Right ventricle myocardium inferior (tissue), 1 donor: ENCODE measurements around the gene TNKS1BP1. TPM values are rescaled to one million over a fixed set of nuclear protein-coding genes. Genes with fewer than 3 reads are reported as not detected.
"Not testable (repeated sequence)": the region's sequence is repeated elsewhere in the genome, so short reads cannot be mapped to it uniquely, and the experiment has no call there.

Experiments
- ATAC-seq: fragments of 200-7000 bp; cut with Tn5 transposase; one replicate; pipeline ENCODE4 v1.9.1; 2020; ENCODE audit warnings: mild to moderate bottlenecking, moderate library complexity
- DNase-seq: peaks from one replicate; pipeline ENCODE4 v3.0.0; 2021; ENCODE audit errors: missing footprints
- intact Hi-C: fragments of 100-400 bp; cut with DNase I; formaldehyde crosslinking; loops from one replicate; pipeline ENCODE4 v1.11.0; 2022
- total RNA-seq: library from RNA; stranded (reverse); fragmentation: NEBNext Ultra II Directional; extraction: Animal tissue kit (Norgen Biotek cat#: 25700); gene quantifications from one replicate; pipeline ENCODE4 v1.2.1, GENCODE V29; 2021
- donor health status: DM: no; HTN: yes; CAD: no; lungs with severe emphysema.

TNKS1BP1 gene
- total RNA-seq, 1 donor from 2014 or later: 51.2 TPM

DNA sequence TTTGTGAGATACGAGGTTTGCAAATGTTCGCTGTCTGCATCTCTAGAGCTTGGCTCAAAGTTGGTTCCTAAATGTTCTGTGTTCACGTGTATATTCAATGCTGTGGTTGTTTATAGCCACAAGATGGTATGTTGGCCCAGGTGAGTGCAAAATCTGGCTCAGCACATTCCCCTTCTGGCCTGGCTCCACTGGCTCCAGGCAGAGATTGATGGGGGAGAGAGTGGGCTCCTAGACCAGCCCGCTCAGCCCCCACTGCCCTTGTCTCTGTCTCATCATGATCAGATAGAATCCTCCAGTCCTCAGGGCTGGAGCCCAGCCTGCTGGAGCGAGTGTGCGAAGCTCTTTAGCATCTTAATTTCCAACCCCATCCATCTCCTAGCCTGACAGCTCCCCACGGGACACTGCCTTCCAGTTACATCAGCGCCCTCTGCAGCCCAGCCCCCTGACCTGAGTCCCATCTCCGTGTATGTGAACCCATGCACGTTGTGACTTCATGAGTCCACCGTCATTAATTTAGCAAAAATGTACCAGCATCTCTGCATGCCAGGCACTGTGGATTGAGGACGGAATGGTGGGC lies 15.4 kb upstream of the TNKS1BP1 start:
- DNase-seq (no peak), ATAC-seq (no peak)
- intact Hi-C loops: loop anchor here (10.0 kb wide), 1 partner anchor 1185 kb away; no protein-coding TSS in a partner anchor

DNA sequence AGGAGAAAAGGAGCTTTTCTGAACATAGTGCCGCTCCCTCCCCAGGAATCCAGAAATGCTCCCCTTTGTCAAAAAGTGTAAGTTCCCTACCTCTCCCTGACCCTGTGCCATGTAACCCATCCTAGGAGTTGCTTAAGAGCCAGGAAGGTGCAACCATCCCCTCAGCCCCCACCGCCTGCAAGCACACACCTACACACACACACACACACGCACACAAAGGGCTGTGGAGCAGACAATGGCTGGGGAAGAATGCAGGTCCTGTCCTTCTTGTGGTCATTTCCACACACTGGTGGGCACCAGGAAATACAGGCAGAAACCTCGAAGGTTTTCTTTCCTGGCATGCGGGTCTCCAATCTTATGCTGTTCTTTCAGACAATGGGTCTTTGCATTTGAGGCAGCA lies 14.6 kb upstream of the TNKS1BP1 start:
- ATAC-seq (no peak), DNase-seq (no peak)
- intact Hi-C loops: no loop called here

DNA sequence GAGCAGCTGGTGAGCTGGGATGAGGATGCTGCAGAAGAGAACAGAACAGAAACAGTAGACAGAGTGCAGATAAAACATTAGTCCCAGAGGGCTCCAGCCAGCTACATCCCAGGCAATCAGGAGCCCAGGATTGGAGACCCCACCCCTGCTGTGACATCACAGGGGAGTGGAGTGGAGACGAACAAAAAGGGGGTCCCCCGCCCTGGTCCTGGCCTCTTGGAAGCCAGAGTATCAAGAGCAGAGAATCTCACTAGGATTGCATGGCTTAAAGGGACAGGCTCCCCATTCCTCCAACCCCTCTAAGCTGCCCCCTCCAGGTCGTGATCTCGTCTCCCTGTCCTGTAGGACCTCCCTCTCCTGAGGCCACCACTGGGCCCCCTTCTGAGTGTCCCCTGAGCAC lies 13.4 kb upstream of the TNKS1BP1 start, which contains the start of gene P2RX3:
Gene P2RX3 (plus strand): TSS at position 211 of the 400 bp plus-strand sequence. CDS start 199 bp downstream, outside the sequence.
- intact Hi-C loops: no loop called here
- DNase-seq (no peak), ATAC-seq (no peak)

DNA sequence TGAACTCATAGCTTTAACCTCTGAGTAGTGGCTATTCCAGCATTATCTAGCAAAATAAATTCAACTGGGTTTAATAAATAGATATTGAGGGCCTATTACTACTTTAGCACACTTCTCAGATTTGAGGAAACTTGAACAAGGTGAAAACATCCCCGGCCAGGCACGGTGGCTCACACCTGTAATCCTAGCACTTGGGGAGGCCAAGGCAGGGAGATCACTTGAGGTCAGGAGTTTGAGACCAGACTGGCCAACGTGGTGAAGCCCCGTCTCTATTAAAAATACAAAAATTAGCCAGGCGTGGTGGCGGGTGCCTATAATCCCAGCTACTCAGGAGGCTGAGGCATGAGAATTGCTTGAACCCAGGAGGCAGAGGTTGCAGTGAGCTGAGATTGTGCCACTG lies 12.1 kb upstream of the TNKS1BP1 start:
- intact Hi-C loops, DNase-seq, ATAC-seq: not testable (repeated sequence)

DNA sequence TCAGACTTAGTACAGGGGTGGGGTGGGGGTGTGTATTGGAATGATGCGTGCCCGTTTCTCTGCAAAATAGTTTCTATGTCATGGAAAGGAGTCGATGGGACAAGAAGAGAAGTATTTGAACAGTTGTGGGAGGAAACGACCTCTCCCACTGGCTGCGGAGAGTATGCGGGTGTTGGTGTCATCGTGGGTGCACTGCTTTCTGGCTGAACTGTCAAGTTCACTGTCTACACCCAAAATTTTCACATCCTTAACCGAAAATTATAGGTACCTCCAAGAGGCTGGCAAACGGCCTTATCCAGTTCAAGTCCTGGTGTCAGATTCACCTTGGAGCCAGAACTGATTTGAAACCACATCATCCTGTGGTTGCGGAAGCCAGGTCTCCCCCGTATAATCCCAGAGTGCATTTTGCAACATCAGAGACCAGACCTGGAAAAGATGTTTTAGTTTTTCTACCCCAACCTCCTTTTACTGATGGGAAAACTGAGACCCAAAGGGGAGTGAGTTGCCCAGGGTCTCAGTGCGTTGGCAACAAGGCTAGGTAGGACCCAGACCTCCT lies 11.4 kb upstream of the TNKS1BP1 start:
- intact Hi-C loops: no loop called here
- peak; percentile 3 for ATAC-seq
- no peak for DNase-seq

DNA sequence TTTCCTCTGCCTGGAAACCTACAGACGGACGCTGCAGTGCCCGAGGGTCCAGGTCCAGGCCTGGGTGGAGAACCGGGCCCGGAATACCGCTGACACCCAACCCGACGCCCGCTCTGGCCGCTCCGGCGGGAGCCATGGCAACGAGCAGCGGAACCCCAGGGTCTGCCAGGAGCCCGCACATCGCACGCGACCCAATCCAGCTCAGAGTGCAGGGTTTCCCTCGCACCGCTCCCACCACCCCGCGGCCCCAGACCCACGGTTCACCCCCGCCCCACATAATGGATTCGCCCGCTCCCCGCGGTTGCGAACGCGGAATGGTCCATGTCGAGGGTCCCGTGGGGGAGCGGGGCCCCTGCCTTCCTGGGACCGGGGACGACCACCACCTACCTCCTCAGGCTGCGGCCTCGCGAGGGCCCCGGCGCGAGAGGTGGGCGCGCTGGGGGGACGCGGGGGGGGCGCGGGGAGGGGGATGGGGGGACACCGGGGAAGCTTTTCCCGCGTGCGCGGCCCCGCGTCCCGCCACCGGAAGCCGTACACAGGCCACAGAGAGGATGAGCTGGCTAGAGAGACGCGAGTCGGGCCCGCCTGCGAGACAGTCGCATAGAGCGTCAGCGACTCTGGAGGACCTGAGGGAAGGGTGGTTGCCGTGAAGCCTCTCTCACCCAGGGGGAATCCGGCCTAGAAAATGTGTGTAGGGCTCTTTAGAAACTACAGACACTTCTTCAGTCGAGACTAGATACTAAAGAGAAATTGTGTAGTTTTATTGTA lies 10.8 kb upstream of the TNKS1BP1 start, which contains the start of gene SSRP1:
Gene SSRP1 (minus strand): TSS at position 550 of the 768 bp plus-strand sequence. CDS start 771 bp downstream, outside the sequence.
- peak; percentile 95 for DNase-seq
- intact Hi-C loops: loop anchor here (1.0 kb wide), 1 partner anchor 10 kb away; no protein-coding TSS in a partner anchor
- peak; percentile 98 for ATAC-seq

DNA sequence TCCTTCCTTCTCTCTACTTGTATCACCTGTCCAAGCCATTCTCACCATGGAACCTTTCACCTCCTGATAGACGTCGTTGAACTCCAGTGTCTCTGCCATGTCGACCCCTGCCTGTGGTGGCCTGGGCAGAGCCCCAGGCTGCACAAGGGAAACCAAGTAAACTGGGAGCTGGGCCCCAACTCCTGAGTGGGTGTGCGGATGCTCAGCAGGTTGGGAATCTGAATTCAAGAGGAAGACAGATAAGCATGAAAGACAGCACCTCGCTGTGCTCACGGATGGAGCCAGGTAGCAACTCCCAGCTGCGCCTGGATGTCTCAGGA lies 10.2 kb upstream of the TNKS1BP1 start:
- DNase-seq: no peak
- intact Hi-C loops: loop anchor here (1.0 kb wide), 1 partner anchor 10 kb away; no protein-coding TSS in a partner anchor
- no peak for ATAC-seq

DNA sequence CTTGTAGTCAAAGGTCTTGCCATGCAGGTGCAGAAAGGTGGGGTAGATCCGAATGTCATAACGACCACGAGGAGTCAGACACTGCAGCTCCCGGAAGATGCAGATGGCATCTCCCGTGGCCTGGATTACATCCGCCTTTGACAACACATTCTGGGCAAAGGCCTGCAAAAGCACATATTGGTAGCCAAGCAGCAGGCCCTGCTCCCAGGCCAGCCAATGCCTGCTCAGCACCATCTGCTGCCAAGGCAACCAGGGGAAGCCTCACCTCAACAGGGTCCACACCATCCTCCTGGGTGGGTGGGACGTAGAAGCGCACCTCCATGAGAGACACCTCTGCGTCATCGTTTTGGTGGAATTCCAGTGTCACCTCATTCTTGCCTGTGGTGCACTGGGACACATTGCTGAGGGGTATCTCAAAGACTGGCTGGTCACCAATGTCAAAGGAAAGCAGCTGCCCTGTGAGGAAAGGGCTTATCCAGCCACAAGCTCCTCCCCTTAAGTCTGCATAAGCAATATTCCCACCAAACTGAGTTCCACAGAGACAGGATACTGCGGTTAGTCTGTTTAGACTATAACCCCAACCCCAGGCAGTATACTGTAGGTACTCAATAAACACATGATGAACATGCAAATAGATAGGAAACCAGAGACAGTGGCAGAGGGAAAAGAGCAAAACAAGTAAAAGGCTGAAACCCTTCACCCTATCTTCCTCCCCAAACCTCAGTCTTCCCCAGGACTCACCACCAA lies 8.1 kb upstream of the TNKS1BP1 start:
- ATAC-seq: no peak
- no peak for DNase-seq
- intact Hi-C loops: no loop called here

DNA sequence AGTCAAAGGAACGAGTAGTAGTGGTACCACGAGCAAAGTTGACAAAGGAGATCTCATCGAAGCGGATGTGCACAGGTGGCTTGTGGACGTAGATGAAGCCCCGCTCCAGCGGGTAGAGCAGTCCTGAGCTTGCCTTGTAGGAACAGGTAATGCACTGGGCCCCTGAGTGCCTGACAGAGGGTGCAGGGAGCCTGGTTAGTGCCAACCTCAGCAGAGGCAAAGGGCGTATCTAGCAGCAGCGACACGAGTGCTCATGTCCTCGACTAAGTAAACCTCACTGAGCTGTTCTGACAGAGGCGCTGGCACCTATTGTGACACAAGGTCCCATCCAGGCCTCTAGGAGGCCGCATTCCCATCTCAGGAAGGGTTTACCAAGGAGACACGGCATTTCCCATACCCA lies 7.0 kb upstream of the TNKS1BP1 start:
- DNase-seq: no peak
- ATAC-seq: no peak
- intact Hi-C loops: no loop called here

DNA sequence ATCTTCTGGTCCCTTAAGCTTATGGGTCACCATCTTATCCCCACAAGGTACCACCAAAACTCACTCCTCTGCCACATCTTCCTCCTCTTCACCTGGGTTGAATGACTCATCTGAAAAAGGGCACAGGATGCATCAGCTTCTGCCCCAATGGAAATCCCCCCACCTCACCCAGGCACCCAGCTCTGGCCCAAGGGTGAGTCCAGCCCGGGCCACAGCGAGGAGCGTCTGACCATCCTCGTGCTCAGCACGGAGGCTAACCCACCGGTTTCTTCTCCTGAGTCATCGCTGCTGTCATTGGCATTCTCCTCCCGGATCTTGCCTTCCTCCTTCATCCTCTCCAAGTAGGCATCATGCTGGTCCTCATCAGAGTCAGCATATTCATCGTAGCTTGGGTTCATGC lies 5.3 kb upstream of the TNKS1BP1 start:
- ATAC-seq: no peak
- intact Hi-C loops: no loop called here
- no peak for DNase-seq

DNA sequence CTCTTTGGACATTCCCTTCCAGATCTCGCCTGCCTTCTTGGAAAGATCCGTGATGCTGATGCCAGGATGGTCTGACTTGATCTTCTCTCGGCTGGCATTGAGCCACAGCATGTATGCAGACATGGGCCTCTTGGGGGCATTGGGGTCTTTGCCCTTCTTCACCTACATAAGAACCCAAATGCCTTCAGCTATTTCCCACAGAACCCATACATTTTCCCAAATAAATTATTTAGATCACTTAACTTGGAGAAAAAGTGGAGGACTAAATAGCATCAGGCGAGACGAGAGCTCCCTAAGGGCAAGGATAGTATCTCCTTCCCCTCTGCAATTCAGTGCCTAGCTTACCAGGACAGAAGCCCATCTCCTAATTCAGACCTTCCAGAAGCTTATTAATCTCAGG lies 3.0 kb upstream of the TNKS1BP1 start:
- ATAC-seq: no peak
- intact Hi-C loops: no loop called here
- no peak for DNase-seq

DNA sequence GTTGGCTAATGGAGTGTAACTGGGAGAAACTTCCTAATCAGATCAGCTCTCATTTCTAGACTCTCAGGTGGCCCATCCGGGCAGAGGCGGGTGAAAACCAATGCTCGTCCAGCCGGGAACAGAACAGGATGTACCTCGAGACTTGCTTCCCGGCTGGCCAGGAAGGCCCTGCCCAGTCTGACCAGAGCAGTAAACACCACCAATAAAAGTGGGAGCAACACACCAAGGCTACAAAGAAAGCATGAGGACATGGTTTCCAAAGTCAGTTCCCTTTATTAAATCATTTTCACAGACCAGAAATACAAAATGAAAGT lies 940 bp upstream of the TNKS1BP1 start:
- intact Hi-C loops: loop anchor here (1.0 kb wide), 1 partner anchor 10 kb away; the partner anchor contains the start of gene SSRP1
- DNase-seq: peak; percentile 80
- ATAC-seq: no peak

DNA sequence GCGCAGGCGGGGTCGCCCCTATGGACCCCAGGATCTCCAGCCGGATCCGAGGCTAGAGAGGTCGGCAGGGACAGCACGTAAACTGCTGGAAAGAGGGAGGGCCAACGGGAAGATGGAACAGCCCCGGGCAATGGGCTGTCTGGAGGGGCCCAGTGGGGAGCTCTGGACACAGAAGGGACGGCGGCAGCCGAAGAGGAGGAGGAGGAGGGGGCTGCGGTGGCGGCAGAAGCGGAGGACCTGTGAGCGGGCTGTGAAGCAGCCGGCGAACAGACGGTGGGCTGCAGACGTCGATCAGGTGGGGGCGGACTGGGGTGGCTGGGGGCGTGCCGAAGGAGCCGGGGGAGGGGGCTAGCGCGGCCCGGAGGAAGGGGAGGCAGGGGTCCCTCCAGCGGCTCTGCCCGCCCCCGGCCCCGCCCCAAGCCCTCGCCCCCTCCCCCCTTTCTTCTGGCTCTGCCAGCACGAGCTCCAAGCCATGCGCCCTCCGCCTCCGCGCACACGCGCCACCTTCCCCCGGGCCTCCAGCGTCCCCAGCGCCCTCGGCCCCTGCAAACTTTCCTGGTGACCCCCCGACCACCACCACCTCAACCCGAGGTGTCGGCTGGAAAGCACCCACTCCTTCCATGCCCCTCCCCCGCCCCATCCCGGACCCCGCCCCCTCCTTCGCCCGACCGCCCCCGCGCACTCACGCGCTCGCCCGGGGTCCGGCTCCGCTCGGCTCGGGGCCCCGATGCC lies 432 bp downstream of the TNKS1BP1 start:
- ATAC-seq: no peak
- intact Hi-C loops: no loop called here

DNA sequence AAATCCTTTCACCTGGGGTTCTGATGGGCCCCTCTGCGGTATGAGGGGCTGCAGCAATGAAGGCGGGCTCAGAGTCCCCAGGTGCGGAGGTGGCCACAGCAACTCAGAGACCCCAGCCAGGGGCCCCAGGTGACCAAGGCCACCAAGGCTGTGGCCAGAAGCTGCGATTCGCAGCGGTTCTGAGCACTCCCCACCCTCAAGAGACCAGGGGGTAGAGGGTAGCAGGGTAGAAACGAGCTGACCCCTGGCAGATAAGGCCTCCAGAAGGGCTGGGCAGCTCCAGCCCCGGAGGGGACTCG lies 948 bp downstream of the TNKS1BP1 start:
- ATAC-seq: no peak
- no peak for DNase-seq
- intact Hi-C loops: no loop called here

More for the DNA sequence above, 432 bp downstream of the TNKS1BP1 start:
- DNase-seq: no peak

DNA sequence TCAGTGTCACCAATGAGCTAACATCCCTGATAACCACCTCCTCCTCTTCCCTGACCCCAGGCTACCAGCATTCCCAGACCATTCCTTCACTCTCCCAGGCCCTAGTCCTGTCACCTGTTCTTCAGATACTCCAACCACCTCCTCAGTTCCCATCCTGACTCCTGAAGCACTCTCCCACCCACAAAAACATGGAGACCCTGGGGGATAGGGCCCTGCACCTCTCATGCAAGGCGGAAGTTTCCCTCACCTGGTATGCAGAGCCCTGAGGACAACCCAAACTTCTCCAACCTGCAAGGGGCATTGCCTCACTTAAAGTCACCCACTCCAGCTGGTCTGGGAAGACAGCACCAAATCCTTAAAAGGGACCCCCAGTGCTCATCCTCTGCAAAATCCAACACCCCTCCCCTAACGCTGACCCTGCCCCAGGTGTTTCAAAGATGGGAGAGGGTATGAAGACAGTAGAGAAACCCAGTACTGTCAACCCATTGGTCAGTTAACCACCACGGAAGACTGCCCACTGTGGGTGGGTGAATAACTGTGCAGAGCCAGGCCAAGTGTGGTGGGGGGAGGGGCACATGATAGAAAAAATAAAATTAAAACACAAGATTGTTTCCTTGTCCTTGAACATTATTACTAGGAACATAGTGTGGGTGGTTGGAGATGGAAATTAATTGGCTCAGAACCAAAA lies 1.4 kb downstream of the TNKS1BP1 start:
- ATAC-seq (no peak), DNase-seq (no peak)
- intact Hi-C loops: no loop called here

DNA sequence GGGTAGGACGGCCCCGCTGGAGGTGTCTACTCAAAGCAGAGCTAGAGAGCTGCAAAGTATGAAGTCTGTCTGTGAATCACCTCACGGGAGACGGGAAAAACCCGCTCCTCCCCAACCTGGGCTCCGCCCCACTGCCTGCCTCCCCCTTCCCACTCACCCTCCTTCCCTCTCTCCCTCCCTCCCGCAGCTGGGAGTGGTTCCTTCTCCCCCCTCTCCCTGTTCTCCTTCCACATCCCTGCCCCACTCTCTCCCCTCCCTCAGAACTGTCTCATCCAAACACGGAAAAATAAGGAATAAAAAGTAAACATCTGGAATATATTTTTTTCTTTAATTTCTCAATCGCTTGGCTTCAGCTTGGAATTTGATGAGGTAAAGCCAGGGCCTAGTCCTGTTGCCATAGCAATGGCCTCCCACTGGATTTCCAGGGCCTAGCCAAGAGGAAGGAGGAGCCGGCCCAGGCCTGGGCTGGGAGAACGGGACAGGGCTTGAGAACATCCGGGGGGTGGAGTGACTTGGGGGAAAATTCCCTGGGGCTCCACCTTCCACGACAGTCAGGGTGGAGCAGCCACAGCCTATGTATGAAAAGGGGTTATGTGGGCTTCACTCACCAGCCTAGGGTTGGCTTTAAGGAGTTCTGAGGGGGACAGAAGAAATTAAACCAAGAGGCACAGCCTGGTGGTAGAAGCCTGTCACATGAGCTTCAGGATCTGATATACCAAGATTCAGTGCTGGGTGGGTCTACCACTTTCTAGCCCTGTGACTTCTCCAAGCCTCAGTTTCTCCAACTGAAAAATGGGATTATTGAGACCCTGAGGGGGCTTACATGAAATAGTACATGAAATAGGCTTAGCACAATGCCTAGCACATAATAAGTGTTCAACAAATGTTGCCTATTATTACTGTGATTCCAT lies 2.2 kb downstream of the TNKS1BP1 start:
- intact Hi-C loops: no loop called here

More for the DNA sequence above, 2.2 kb downstream of the TNKS1BP1 start:
- DNase-seq (peak; percentile 93), ATAC-seq (peak; percentile 76)
